ENCODE results near the gene OR13A1. TPM values are rescaled to one million over a fixed set of nuclear protein-coding genes. Genes with fewer than 3 reads are reported as not detected.
"Not testable (repeated sequence)": the region's sequence is repeated elsewhere in the genome, so short reads cannot be mapped to it uniquely, and the experiment has no call there.

OR13A1 gene
- total RNA-seq, 4 donors from 2014 or later = not detected

- no peak for ATAC-seq (ENCODE audit: low FRiP score)
Measured at GRCh38 chr10:45339894-45340293, 24.5 kb upstream of the OR13A1 start.

GRCh38 chr10:45331824-45332223 is 16.4 kb upstream of the OR13A1 start:
- DNase-seq (ENCODE audit: low spot score); ATAC-seq (ENCODE audit: low FRiP score): not testable (repeated sequence)

More at GRCh38 chr10:45339894-45340293, 24.5 kb upstream of the OR13A1 start:
- TF ChIP-seq CTCF (IDR thresholded peaks at IDR 0.05) = no peak
- DNase-seq (ENCODE audit: low spot score) = no peak

DNA sequence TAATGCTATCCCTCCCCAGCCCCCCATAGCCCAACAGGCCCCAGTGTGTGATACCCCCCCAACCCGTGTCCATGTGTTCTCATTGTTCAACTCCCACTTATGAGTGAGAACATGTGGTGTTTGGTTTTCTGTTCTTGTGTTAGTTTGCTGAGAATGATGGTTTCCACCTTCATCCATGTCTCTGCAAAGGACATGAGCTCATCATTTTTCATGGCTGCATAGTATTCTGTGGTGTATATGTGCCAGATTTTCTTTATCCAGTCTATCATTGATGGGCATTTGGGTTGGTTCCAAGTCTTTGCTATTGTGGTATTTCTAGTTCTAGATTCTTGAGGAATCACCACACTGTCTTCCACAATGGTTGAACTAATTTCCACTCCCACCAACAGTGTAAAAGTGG is 11.5 kb upstream of the OR13A1 start:
- ATAC-seq (ENCODE audit: low FRiP score); DNase-seq (ENCODE audit: low spot score): not testable (repeated sequence)

GRCh38 chr10:45325116-45325515 is 9.7 kb upstream of the OR13A1 start:
- ATAC-seq (ENCODE audit: low FRiP score) = no peak

DNA sequence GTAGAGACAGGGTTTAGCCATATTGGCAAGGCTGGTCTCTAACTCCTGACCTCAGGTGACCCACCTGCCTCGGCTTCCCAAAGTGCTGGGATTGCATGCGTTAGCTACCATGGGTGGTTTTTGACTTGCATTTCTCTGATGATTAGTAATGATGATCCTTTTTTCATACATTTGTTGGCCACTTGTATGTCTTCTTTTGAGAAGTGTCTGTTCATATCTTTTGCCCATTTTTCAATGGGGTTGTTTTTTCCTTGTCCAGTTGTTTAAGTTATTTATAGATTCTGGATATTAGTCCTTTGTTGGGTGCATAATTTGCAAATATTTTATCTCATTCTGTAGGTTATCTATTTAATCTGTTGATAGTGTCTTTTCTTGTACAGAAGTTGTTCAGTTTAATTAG is 4.3 kb upstream of the OR13A1 start:
- DNase-seq (ENCODE audit: low spot score) (no peak), ATAC-seq (ENCODE audit: low FRiP score) (no peak)
- TF ChIP-seq CTCF (IDR thresholded peaks at IDR 0.05) = no peak

More at GRCh38 chr10:45325116-45325515, 9.7 kb upstream of the OR13A1 start:
- no peak for TF ChIP-seq CTCF (IDR thresholded peaks at IDR 0.05)
- DNase-seq (ENCODE audit: low spot score) = no peak

GRCh38 chr10:45313264-45313873 is 2.0 kb downstream of the OR13A1 start:
- ATAC-seq (ENCODE audit: low FRiP score) (no peak), DNase-seq (ENCODE audit: low spot score) (no peak)
- TF ChIP-seq CTCF (IDR thresholded peaks at IDR 0.05) = no peak

GRCh38 chr10:45308707-45309106 is 6.7 kb downstream of the OR13A1 start:
- DNase-seq (ENCODE audit: low spot score) = no peak
- no peak for ATAC-seq (ENCODE audit: low FRiP score)
- TF ChIP-seq CTCF (IDR thresholded peaks at IDR 0.05) = no peak

DNA sequence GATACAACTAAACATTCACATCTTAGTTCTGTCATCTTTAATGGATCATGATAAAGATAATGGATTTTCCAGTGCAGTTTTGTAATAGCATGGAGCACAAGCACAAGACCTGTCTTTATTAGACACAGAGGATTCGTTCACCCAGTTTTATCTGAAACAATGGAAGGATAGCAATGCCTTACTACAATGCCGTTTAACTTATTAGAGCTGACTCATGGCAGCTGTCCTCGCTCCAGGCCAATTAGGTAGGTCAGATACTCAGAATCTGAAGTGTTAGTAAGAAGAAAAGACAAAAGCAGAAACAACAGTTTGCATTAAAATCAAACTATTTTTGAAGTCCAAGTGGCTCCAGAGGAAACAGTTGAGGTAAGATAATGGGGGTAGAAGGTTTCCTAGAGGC is 12.8 kb downstream of the OR13A1 start:
- no peak for TF ChIP-seq CTCF (IDR thresholded peaks at IDR 0.05)
- ATAC-seq (ENCODE audit: low FRiP score) (no peak), DNase-seq (ENCODE audit: low spot score) (no peak)

GRCh38 chr10:45298341-45298955 is 17.0 kb downstream of the OR13A1 start:
- ATAC-seq (ENCODE audit: low FRiP score); DNase-seq (ENCODE audit: low spot score): not testable (repeated sequence)
